Forelimb muscle (tissue), 1 donor: Measurements from ENCODE around the gene AUNIP. TPM values are rescaled to one million over a fixed set of nuclear protein-coding genes. Genes with fewer than 3 reads are reported as not detected.

ENCODE experiments used
- DNase-seq: peaks from one replicate; pipeline ENCODE4 v3.0.0-alpha.2; 2013; ENCODE audit warnings: low read depth
- polyA plus RNA-seq: library from polyadenylated mRNA; unstranded; fragments of 120-200 nt; gene quantifications from one replicate; pipeline ENCODE4 v1.2.1, GENCODE V29; 2013; ENCODE audit not compliant: insufficient read length

AUNIP gene
- polyA plus RNA-seq, 1 donor = 0.71 TPM

DNA sequence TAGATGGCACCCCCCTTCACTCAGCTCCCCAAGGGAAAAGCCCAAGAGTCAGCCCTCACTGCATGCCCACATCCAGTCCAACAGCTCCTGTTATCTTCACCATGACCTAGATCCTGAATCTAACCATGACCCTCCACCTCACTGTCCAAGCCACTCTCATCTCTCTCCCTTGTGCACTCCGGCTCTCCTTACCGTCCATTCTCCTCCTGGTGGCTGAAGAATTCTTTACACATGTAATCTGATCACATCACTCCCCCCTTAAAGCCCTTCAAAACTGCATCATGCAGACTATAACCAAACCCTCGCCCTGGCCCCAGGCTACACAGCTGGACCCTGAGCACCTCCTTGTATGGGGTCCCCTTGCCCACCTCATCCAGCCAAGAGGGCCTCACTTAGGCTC, 30.2 kb upstream of the AUNIP start:
- DNase-seq = no peak

- DNase-seq = no peak
These were observed 29.2 kb upstream of the AUNIP start for GRCh38 chr1:25888426-25888987.

GRCh38 chr1:25885602-25886001, 26.3 kb upstream of the AUNIP start:
- no peak for DNase-seq

DNA sequence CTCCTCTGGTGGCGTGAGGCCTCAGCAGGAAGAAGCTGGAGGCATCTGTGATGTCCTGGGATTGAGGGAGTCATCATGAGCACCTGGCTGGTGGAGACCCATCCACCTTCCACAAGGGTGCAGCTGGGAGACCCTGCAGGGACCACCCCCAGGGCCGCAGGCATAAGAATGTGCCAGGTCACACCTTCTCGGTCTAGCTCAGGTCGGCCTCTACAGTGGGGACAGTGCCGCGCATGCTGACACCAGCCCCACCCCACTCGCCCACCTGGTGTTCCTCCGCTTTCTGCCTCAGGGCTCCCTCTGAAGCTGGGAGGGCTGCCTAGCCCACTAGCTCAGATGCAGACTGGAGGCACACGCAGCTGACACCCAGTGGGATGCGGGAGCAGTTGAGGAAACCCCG, 22.0 kb upstream of the AUNIP start:
- no peak for DNase-seq

DNA sequence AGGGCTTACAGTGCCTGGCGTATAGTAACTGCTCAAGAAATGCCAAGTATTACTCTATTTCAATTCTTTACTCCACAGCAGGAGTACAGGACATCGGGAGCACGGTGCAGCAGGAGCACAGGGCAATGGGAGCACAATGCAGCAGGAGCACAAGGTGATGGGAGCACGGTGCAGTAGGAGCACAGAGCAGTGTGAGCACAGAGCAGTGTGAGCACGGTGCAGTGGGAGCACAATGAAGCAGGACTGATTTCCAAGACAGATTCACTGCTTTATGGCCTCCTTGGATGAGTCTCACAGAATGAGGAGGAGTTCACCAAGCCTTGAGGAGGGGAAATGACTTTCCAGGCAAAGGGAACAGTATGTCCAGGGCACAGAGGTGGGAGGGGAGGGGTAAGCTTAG, 21.3 kb upstream of the AUNIP start:
- DNase-seq = no peak

DNA sequence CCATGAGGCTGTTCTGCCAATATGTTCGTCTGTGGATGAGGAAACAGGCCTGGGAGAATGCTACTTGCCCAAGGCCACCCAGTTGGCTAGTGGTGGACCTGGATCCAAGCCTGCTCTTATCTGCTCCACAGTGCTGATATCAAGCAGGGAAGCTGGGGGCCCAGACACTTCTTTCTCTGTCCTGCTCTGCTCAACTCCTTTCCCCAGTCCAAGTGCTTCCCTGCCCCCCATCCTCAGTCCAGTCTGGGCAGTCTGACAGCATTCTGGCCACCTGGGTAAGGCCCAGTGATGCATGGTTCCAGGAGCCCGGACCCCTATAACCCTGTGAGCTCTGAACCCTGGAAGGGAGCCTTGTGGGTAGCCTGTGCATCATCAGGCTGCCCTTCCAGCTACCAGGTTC, 20.4 kb upstream of the AUNIP start:
- DNase-seq = no peak

GRCh38 chr1:25878690-25879089, 19.4 kb upstream of the AUNIP start:
- no peak for DNase-seq

DNA sequence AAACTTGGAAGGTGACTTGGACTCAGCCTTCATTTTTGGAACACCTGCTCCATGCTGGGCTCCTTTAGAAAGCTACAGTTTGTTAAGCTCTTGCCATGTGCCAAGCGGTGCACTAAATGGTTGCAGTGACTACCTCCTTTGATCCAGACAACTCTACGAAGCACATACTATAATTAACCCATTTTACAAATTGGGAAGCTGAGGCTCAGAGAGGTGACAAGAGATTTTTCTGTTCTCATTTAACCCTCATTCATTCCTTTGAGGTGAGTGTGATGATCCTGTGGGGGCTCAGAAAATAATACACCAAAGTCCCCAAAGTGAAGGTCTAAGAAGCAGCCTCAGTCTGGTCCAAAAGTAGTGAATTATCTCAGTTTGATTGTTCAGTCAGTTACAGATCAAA, 17.9 kb upstream of the AUNIP start:
- DNase-seq = no peak

DNA sequence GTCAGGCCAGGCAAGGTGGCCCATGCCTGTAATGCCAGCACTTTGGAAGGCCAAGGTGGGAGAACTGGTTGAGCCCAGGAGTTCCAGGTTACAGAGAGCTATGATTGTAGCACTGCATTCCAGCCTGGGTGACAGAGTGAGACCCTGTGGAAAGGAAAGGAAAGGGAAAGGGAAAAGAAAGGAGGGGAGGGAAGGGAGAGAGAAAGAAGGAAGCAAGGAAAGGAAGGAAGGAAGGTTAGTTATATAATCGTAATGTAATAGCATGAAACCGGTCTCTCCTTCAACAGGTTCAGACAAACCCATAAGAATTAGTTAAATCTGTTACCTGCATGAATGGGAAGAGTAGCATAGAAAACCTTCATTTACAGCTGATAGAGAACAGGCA, 17.4 kb upstream of the AUNIP start:
- DNase-seq = no peak

- no peak for DNase-seq
These were observed 16.8 kb upstream of the AUNIP start for GRCh38 chr1:25875856-25876692.

GRCh38 chr1:25875154-25875855, 16.0 kb upstream of the AUNIP start, which contains the start of gene PAQR7:
Gene PAQR7 (minus strand): TSS chr1:25875708. CDS start chr1:25863839, 11,869 bp downstream.
- peak; percentile 24 for DNase-seq

- no peak for DNase-seq
These were observed 15.4 kb upstream of the AUNIP start for GRCh38 chr1:25874635-25875153.

- DNase-seq = no peak
These were observed 15.0 kb upstream of the AUNIP start for GRCh38 chr1:25874209-25874608.

GRCh38 chr1:25873120-25873519, 13.9 kb upstream of the AUNIP start:
- no peak for DNase-seq

GRCh38 chr1:25872713-25873112, 13.5 kb upstream of the AUNIP start:
- DNase-seq = no peak

- no peak for DNase-seq
These were observed 12.6 kb upstream of the AUNIP start for GRCh38 chr1:25871704-25872494.

DNA sequence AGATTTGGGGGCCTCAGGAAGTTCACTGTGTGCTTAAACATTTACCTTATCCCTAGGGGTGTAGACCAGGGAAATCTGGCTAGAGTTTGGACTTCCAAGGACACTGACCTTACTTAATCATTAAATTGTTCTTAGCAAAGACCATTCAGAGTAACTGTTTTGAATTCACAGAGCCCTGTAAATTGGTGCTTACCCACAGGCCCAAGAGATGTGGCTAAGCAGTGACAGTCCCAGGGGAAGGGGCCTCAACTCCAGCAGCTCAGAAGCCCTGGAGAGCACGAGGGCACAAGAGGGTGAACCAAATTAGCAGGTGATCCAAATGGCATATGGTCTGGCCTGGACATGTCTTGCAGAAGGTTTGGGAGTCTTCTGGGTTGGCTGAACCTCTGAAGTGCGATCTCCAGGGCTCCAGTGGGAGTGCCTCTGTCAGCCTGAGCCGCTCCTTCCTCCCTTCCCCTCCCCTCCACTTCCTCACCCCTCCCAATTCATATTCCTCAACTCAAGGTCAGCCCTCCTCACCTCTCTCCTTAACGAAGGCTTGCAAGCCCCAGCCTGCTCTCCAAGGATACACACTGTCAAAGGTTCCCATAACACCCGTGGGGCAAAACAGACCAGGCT, 11.9 kb upstream of the AUNIP start:
- DNase-seq = no peak

DNA sequence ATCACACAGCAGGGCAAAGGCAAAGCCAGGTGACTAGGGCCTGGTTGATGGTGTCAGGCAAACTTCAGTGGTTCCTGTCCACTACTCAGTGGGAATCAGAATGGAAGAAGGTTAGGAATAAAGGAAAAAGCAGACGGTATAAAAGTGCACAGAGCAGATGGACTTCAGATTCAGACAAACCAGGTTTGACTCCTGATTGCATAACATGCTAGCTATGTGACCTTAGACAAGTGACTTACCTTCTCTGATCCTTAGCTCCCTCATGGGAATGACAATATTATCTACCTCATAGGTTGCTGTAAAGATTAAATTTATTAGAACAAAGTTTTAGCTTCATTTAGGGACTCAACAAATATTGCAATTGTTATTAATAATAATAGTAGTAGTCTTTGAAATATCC, 11.4 kb upstream of the AUNIP start:
- DNase-seq = no peak

- DNase-seq = no peak
These were observed 10.8 kb upstream of the AUNIP start for GRCh38 chr1:25869909-25870606.

- DNase-seq = no peak
These were observed 8.1 kb upstream of the AUNIP start for GRCh38 chr1:25867210-25867991.
